Measurements from ENCODE around the gene ELOVL7. TPM values are rescaled to one million over a fixed set of nuclear protein-coding genes. Genes with fewer than 3 reads are reported as not detected.

The ELOVL7 gene
- total and polyA plus RNA-seq, 2 of the 8 experiments (the other 6 are each of a cell fraction or from before 2014, with no cell fraction given), result 3.1 to 5.1 TPM

GRCh38 chr5:60886158-60886557 is 42.1 kb upstream of the ELOVL7 start:
- FAIRE-seq, result no peak
- no peaks in the 10 kb centered on the region for H3K4me1 ChIP-seq (replicated peaks in 1 of 4; ENCODE audit: control insufficient read depth in 3 of 4, insufficient read depth in 4 of 4, low read length in 3 of 4)
- H4K8ac ChIP-seq (ENCODE audit: extremely low read depth, insufficient read depth, low read length), result no peak overlapping the region
- no peak overlapping the region for H2BK20ac ChIP-seq (ENCODE audit: low read length)
- no peaks in the 10 kb centered on the region for H3K27me3 ChIP-seq (replicated peaks in 1 of 4; ENCODE audit: control insufficient read depth in 3 of 4, extremely low read depth in 1 of 4, insufficient read depth in 3 of 4, low read length in 3 of 4)
- peaks cover 0 to 6% (median 1%) of the 10 kb centered on the region in 4 experiments; a peak in 2 of 8 replicates for H3K36me3 ChIP-seq (ENCODE audit: control insufficient read depth in 2 of 4, insufficient read depth in 4 of 4, low read length in 3 of 4)
- H3K23ac ChIP-seq (ENCODE audit: insufficient read length), result no peak overlapping the region
- ChIA-PET POLR2A (ENCODE audit: partially characterized antibody) (no interaction called here), CTCF (ENCODE audit: partially characterized antibody) (interaction anchor here (2.1 kb wide), 1 partner anchor 199 kb away, joined by 5 read pairs; no protein-coding TSS in a partner anchor)
- H2AK5ac ChIP-seq (ENCODE audit: low read depth, low read length), result no peak overlapping the region
- no peak overlapping the region for H2BK120ac ChIP-seq (replicated peaks; ENCODE audit: low read depth, low read length)
- H3K14ac ChIP-seq (ENCODE audit: insufficient read length), result no peak overlapping the region
- no peak overlapping the region for H3K4ac ChIP-seq (replicated peaks; ENCODE audit: insufficient read length, low read depth, low read length)
- H2AFZ ChIP-seq (ENCODE audit: low read length), result no peak overlapping the region
- H4K5ac ChIP-seq (ENCODE audit: insufficient read length, low read depth, low read length), result no peak overlapping the region
- no peak overlapping the region for H2BK12ac ChIP-seq (ENCODE audit: low read depth, low read length)
- no peaks in the 10 kb centered on the region for H4K20me1 ChIP-seq (replicated peaks in 1 of 2; ENCODE audit: control insufficient read depth in 1 of 2, insufficient read depth in 2 of 2, low read length in 2 of 2)
- no peak overlapping the region for H3K4me3 ChIP-seq (ENCODE audit: extremely low read depth in 1 of 4, insufficient read depth in 2 of 4, low read depth in 3 of 4, low read length in 4 of 4)
- H3K79me2 ChIP-seq (ENCODE audit: control insufficient read depth in 1 of 2, insufficient read depth in 2 of 2, low read length in 2 of 2), result no peaks in the 10 kb centered on the region
- no peak overlapping the region for H3K4me2 ChIP-seq (ENCODE audit: insufficient read depth in 1 of 2, low read depth in 2 of 2, low read length in 2 of 2)
- H3K27ac ChIP-seq (ENCODE audit: low read depth, low read length), result no peak overlapping the region
- H3K9ac ChIP-seq (replicated peaks in 1 of 4; ENCODE audit: extremely low read depth in 1 of 4, low read depth in 3 of 4, low read length in 3 of 4), result no peak overlapping the region
- no peak overlapping the region for H2BK15ac ChIP-seq (ENCODE audit: low read length)
- peaks cover 10 to 12% of the 10 kb centered on the region in 2 experiments; a peak in 3 of 4 replicates for H3K9me3 ChIP-seq (ENCODE audit: insufficient read depth in 2 of 2, low read depth in 1 of 2, low read length in 1 of 2)
- no peak for DNase-seq (ENCODE audit: low read depth in 1 of 2, low spot score in 2 of 2)
- WGBS, 2 experiments (ENCODE audit: extremely low coverage in 1 of 2, insufficient coverage in 1 of 2, insufficient read length in 1 of 2, insufficient replicate concordance in 2 of 2, low coverage in 1 of 2, low lambda C conversion rate in 2 of 2, missing lambda C conversion rate in 1 of 2), result 83% methylated on average over 5 of the region's 5 CpGs; no CpG with 5 or more reads in 1 of the 2 experiments
- H2BK5ac ChIP-seq (ENCODE audit: low read depth, low read length), result no peak overlapping the region
- no peaks in the 10 kb centered on the region for H3K23me2 ChIP-seq (ENCODE audit: low read depth, low read length)
- H3K18ac ChIP-seq (ENCODE audit: extremely low read depth, low read length), result no peak overlapping the region
- no peak overlapping the region for H4K91ac ChIP-seq (replicated peaks; ENCODE audit: insufficient read length, low read length)
- no peak overlapping the region for H3K56ac ChIP-seq (replicated peaks; ENCODE audit: insufficient read length, low read depth, low read length)
- H3K79me1 ChIP-seq (ENCODE audit: low read depth, low read length), result no peaks in the 10 kb centered on the region
- TF ChIP-seq GABPA (IDR thresholded peaks at IDR 0.05; ENCODE audit: borderline replicate concordance, insufficient read depth, low read length) (no peak), POLR2AphosphoS5 (IDR thresholded peaks at IDR 0.05; ENCODE audit: low read depth, low read length) (no peak), CHD2 (IDR thresholded peaks at IDR 0.05; ENCODE audit: low read length) (no peak), SAP30 (IDR thresholded peaks at IDR 0.05; ENCODE audit: insufficient read depth, insufficient replicate concordance, low read length) (no peak), SP4 (IDR thresholded peaks at IDR 0.05; ENCODE audit: low read length) (no peak), JUND (IDR thresholded peaks at IDR 0.05; ENCODE audit: low read length) (no peak), KDM4A (IDR thresholded peaks at IDR 0.05; ENCODE audit: low read depth, low read length, severe bottlenecking) (no peak), CTCF (IDR thresholded peaks at IDR 0.05; ENCODE audit: control extremely low read depth in 1 of 3, insufficient read depth in 1 of 3, low read depth in 1 of 3, low read length in 3 of 3) (no peak), HDAC2 (IDR thresholded peaks at IDR 0.05; ENCODE audit: borderline replicate concordance in 1 of 2, low read depth in 2 of 2, low read length in 2 of 2) (no peak), JUN (IDR thresholded peaks at IDR 0.05; ENCODE audit: low read depth, low read length) (no peak), CHD1 (IDR thresholded peaks at IDR 0.05; ENCODE audit: low read depth, low read length) (no peak), YY1 (IDR thresholded peaks at IDR 0.05; ENCODE audit: low read depth, low read length) (no peak)
